NT2/D1 (cell line): ENCODE data around the gene RPL13.

ENCODE experiments used
- DNase-seq: peaks from one replicate; pipeline ENCODE4 v3.0.0-alpha.2; 2011; ENCODE audit warnings: low read depth, low spot score
- H3K27me3 ChIP-seq: 2 replicates; pipeline ENCODE4 v1.6.0; 2011; ENCODE audit warnings: mild to moderate bottlenecking; ENCODE audit not compliant: insufficient read length, insufficient read depth
- H3K36me3 ChIP-seq: 2 replicates; pipeline ENCODE4 v1.6.1; 2011; ENCODE audit warnings: mild to moderate bottlenecking, low read length, mixed read lengths; ENCODE audit not compliant: insufficient read depth, insufficient read length
- H3K4me1 ChIP-seq: 2 replicates; pipeline ENCODE4 v1.5.1; 2011; ENCODE audit not compliant: insufficient read depth, insufficient read length
- H3K4me3 ChIP-seq: 2 replicates; pipeline ENCODE4 v1.5.1; 2011; ENCODE audit warnings: low read depth; ENCODE audit not compliant: insufficient read length
- H3K9ac ChIP-seq: 2 replicates; pipeline ENCODE4 v1.6.0; 2011; ENCODE audit warnings: low read depth; ENCODE audit not compliant: insufficient read length
- H3K9me3 ChIP-seq: 2 replicates; pipeline ENCODE4 v1.5.1; 2011; ENCODE audit warnings: mild to moderate bottlenecking, low read length; ENCODE audit not compliant: insufficient read depth
- SUZ12 ChIP-seq: IDR thresholded peaks from 2 replicates; pipeline ENCODE4 v1.6.1; 2011; ENCODE audit not compliant: insufficient read length, insufficient read depth; ENCODE audit errors: extremely low read depth
- YY1 ChIP-seq: IDR thresholded peaks from 2 replicates; pipeline ENCODE4 v1.6.1; 2011; ENCODE audit not compliant: insufficient read length, insufficient read depth
- ZNF274 ChIP-seq: IDR thresholded peaks from 2 replicates; pipeline ENCODE4 v1.6.1; 2011; ENCODE audit warnings: mild to moderate bottlenecking, low read depth, low read length

The RPL13 gene

GRCh38 chr16:89599902-89600301 lies 39.4 kb downstream of the RPL13 start:
- Histone ChIP-seq H3K4me1 (peaks cover 28% of the 10 kb centered on the region), H3K9me3 (no peaks in the 10 kb centered on the region), H3K27me3 (peaks cover 7% of the 10 kb centered on the region), H3K9ac (peak overlapping the region; percentile 42), H3K36me3 (peaks cover 14% of the 10 kb centered on the region), H3K4me3 (no peak overlapping the region)
- no peak for TF ChIP-seq ZNF274
- TF ChIP-seq SUZ12: no peak
- TF ChIP-seq YY1: no peak
- no peak for DNase-seq

GRCh38 chr16:89600427-89600826 lies 39.9 kb downstream of the RPL13 start:
- Histone ChIP-seq H3K9ac (no peak overlapping the region), H3K4me3 (no peak overlapping the region), H3K9me3 (no peaks in the 10 kb centered on the region), H3K27me3 (peaks cover 7% of the 10 kb centered on the region), H3K4me1 (peaks cover 28% of the 10 kb centered on the region), H3K36me3 (peaks cover 11% of the 10 kb centered on the region)
- TF ChIP-seq SUZ12 (no peak), YY1 (no peak), ZNF274 (no peak)
- no peak for DNase-seq

GRCh38 chr16:89600956-89601355 lies 40.5 kb downstream of the RPL13 start:
- Histone ChIP-seq H3K4me3 (no peak overlapping the region), H3K4me1 (peaks cover 28% of the 10 kb centered on the region), H3K9me3 (no peaks in the 10 kb centered on the region), H3K9ac (no peak overlapping the region), H3K36me3 (peaks cover 6% of the 10 kb centered on the region), H3K27me3 (peaks cover 7% of the 10 kb centered on the region)
- no peak for DNase-seq
- TF ChIP-seq ZNF274: no peak
- TF ChIP-seq SUZ12: no peak
- TF ChIP-seq YY1: no peak

- Histone ChIP-seq H3K4me1 (peaks cover 28% of the 10 kb centered on the region), H3K36me3 (no peaks in the 10 kb centered on the region), H3K9ac (peak overlapping the region; percentile 74), H3K9me3 (no peaks in the 10 kb centered on the region), H3K4me3 (no peak overlapping the region), H3K27me3 (peaks cover 7% of the 10 kb centered on the region)
- no peak for DNase-seq
- no peak for TF ChIP-seq ZNF274
- TF ChIP-seq SUZ12: no peak
- no peak for TF ChIP-seq YY1
Observed at GRCh38 chr16:89601906-89602272, 41.4 kb downstream of the RPL13 start.

- peaks cover 28% of the 10 kb centered on the region for H3K4me1 ChIP-seq
- no peaks in the 10 kb centered on the region for H3K9me3 ChIP-seq
- no peak for TF ChIP-seq YY1
- no peak for TF ChIP-seq SUZ12
- no peak for TF ChIP-seq ZNF274
- peak overlapping the region; percentile 27 for H3K4me3 ChIP-seq
- peaks cover 7% of the 10 kb centered on the region for H3K27me3 ChIP-seq
- DNase-seq: peak; percentile 39
- no peaks in the 10 kb centered on the region for H3K36me3 ChIP-seq
- peak overlapping the region; percentile 38 for H3K9ac ChIP-seq
Observed at GRCh38 chr16:89602273-89602951, 41.9 kb downstream of the RPL13 start.

- peak overlapping the region; percentile 27 for H3K4me3 ChIP-seq
- peak overlapping the region; percentile 29 for H3K9ac ChIP-seq
- peaks cover 28% of the 10 kb centered on the region for H3K4me1 ChIP-seq
Observed at GRCh38 chr16:89602952-89603590, 42.6 kb downstream of the RPL13 start.

GRCh38 chr16:89604764-89605163 lies 44.3 kb downstream of the RPL13 start:
- no peak for DNase-seq
- Histone ChIP-seq H3K27me3 (peaks cover 7% of the 10 kb centered on the region), H3K9ac (no peak overlapping the region), H3K9me3 (no peaks in the 10 kb centered on the region), H3K36me3 (no peaks in the 10 kb centered on the region), H3K4me1 (peaks cover 21% of the 10 kb centered on the region), H3K4me3 (no peak overlapping the region)
- TF ChIP-seq YY1 (no peak), ZNF274 (no peak), SUZ12 (no peak)

More at GRCh38 chr16:89602952-89603590, 42.6 kb downstream of the RPL13 start:
- no peak for TF ChIP-seq YY1
- no peak for TF ChIP-seq SUZ12
- TF ChIP-seq ZNF274: no peak
- Histone ChIP-seq H3K36me3 (no peaks in the 10 kb centered on the region), H3K27me3 (peaks cover 7% of the 10 kb centered on the region), H3K9me3 (no peaks in the 10 kb centered on the region)
- DNase-seq: no peak
